Uterus (tissue), 4 donors: ENCODE data around the gene SPOCK1. TPM values are rescaled to one million over a fixed set of nuclear protein-coding genes. Genes with fewer than 3 reads are reported as not detected.

ENCODE experiments used
- DNase-seq, 2 donors: peaks; one replicate each; pipeline ENCODE4 v3.0.0-alpha.2; 2019 to 2020
- H3K27ac ChIP-seq, 2 donors: fragments of 200-600 bp; sonication (generic); 1 replicate in 1 of 2; 2 replicates in 1 of 2; pipeline ENCODE4 v1.5.1; 2016 to 2018
- H3K27me3 ChIP-seq, 2 donors: fragments of 200-600 bp; sonication (generic); one replicate each; pipeline ENCODE4 v1.5.1; 2018 to 2019; ENCODE audit warnings: control low read depth in 1 of 2
- H3K36me3 ChIP-seq, 2 donors: fragments of 200-600 bp; sonication (generic); one replicate each; pipeline ENCODE4 v1.5.1; 2019; ENCODE audit warnings: control low read depth in 1 of 2
- H3K4me1 ChIP-seq, 2 donors: fragments of 200-600 bp; sonication (generic); one replicate each; pipeline ENCODE4 v1.5.1; 2018 to 2019; ENCODE audit warnings: control low read depth in 1 of 2
- H3K4me3 ChIP-seq, 2 donors: fragments of 200-600 bp; sonication (generic); 1 replicate in 1 of 2; 2 replicates in 1 of 2; pipeline ENCODE4 v1.5.1; 2018 to 2019; ENCODE audit warnings: mild to moderate bottlenecking in 1 of 2
- H3K9me3 ChIP-seq, 2 donors: fragments of 200-600 bp; sonication (generic); one replicate each; pipeline ENCODE4 v1.5.1; 2019; ENCODE audit warnings: control low read depth in 1 of 2
- CTCF ChIP-seq, 4 experiments: fragments of 200-600 bp in 2 of 4; fragments of 450-650 bp in 2 of 4; sonication (generic) in 2 of 4; IDR thresholded peaks; one replicate each; pipeline ENCODE4 v1.5.1; 2016 to 2019; ENCODE audit warnings: antibody characterized with exemption in 4 of 4, mild to moderate bottlenecking in 2 of 4, moderate library complexity in 1 of 4
- POLR2A ChIP-seq, 2 donors: fragments of 450-650 bp; IDR thresholded peaks; one replicate each; pipeline ENCODE4 v1.6.1; 2016; ENCODE audit warnings: antibody characterized with exemption in 2 of 2, mild to moderate bottlenecking in 1 of 2, moderate library complexity in 1 of 2
- intact Hi-C: fragments of 100-400 bp; cut with DNase I; formaldehyde crosslinking; loops from one replicate; pipeline ENCODE4 v1.15.1; 2023; ENCODE audit warnings: low total_unique reads
- total RNA-seq, 4 donors: library from RNA; depleted of rRNA in 3 of 4; stranded (reverse); fragments of >200 nt in 3 of 4; gene quantifications; one replicate each; pipeline versions ENCODE4 v1.1.0 to v1.2.4, GENCODE V29; 2014 to 2023
- donor health status: DM: yes; HTN: yes; CAD: no.

The SPOCK1 gene
- total RNA-seq, 4 donors from 2014 or later = 31.8 to 131 (median 45.1) TPM

GRCh38 chr5:137152616-137153015 is 346.5 kb downstream of the SPOCK1 start:
- Histone ChIP-seq H3K4me1 (no peaks in the 10 kb centered on the region), H3K27ac (no peak overlapping the region), H3K27me3 (no peaks in the 10 kb centered on the region), H3K9me3 (no peaks in the 10 kb centered on the region), H3K36me3 (no peaks in the 10 kb centered on the region), H3K4me3 (no peak overlapping the region)
- DNase-seq = no peak
- TF ChIP-seq POLR2A (IDR thresholded peaks at IDR 0.05) (no peak), CTCF (IDR thresholded peaks at IDR 0.05) (no peak)
- intact Hi-C loops = no loop called here

GRCh38 chr5:137148655-137149054 is 350.5 kb downstream of the SPOCK1 start:
- H3K4me1 ChIP-seq = no peaks in the 10 kb centered on the region
- intact Hi-C loops = no loop called here
- no peaks in the 10 kb centered on the region for H3K27me3 ChIP-seq
- no peak for DNase-seq
- no peak overlapping the region for H3K27ac ChIP-seq
- no peaks in the 10 kb centered on the region for H3K36me3 ChIP-seq
- no peak for TF ChIP-seq POLR2A (IDR thresholded peaks at IDR 0.05)
- no peak for TF ChIP-seq CTCF (IDR thresholded peaks at IDR 0.05)
- no peaks in the 10 kb centered on the region for H3K9me3 ChIP-seq
- H3K4me3 ChIP-seq = no peak overlapping the region

GRCh38 chr5:137148159-137148558 is 351.0 kb downstream of the SPOCK1 start:
- H3K4me1 ChIP-seq = peaks cover 0 to 3% of the 10 kb centered on the region in 2 donors
- H3K36me3 ChIP-seq = no peaks in the 10 kb centered on the region
- TF ChIP-seq CTCF (IDR thresholded peaks at IDR 0.05) (no peak), POLR2A (IDR thresholded peaks at IDR 0.05) (no peak)
- no peak for DNase-seq
- H3K4me3 ChIP-seq = no peak overlapping the region
- H3K27me3 ChIP-seq = no peaks in the 10 kb centered on the region
- no peaks in the 10 kb centered on the region for H3K9me3 ChIP-seq
- H3K27ac ChIP-seq = no peak overlapping the region
- intact Hi-C loops = no loop called here

- Histone ChIP-seq H3K36me3 (no peaks in the 10 kb centered on the region), H3K9me3 (no peaks in the 10 kb centered on the region), H3K4me1 (peaks cover 0 to 5% of the 10 kb centered on the region in 2 donors), H3K4me3 (no peak overlapping the region), H3K27me3 (no peaks in the 10 kb centered on the region), H3K27ac (peak overlapping the region; percentile 71 to 73)
- TF ChIP-seq CTCF (IDR thresholded peaks at IDR 0.05) = no peak
- no peak for TF ChIP-seq POLR2A (IDR thresholded peaks at IDR 0.05)
- DNase-seq = no peak
- intact Hi-C loops = no loop called here
Observed at GRCh38 chr5:137147346-137147745, 351.8 kb downstream of the SPOCK1 start.

- intact Hi-C loops = no loop called here
- peak; percentile 52 to 76 for DNase-seq
- Histone ChIP-seq H3K36me3 (no peaks in the 10 kb centered on the region), H3K27me3 (no peaks in the 10 kb centered on the region), H3K27ac (peak overlapping the region; percentile 71 to 73), H3K9me3 (no peaks in the 10 kb centered on the region), H3K4me1 (peaks cover 0 to 5% of the 10 kb centered on the region in 2 donors), H3K4me3 (no peak overlapping the region)
- TF ChIP-seq CTCF (IDR thresholded peaks at IDR 0.05) = no peak
Observed at GRCh38 chr5:137146402-137146890, 352.7 kb downstream of the SPOCK1 start.
